Measurements from ENCODE around the gene DCBLD1.

- TF ChIP-seq UBTF (IDR thresholded peaks at IDR 0.05; ENCODE audit: borderline replicate concordance in 1 of 2, low read depth in 2 of 2, low read length in 2 of 2) (no peak), CHD2 (IDR thresholded peaks at IDR 0.05; ENCODE audit: low read depth, low read length) (no peak), RFX1 (IDR thresholded peaks at IDR 0.05) (no peak), CTCF (IDR thresholded peaks at IDR 0.05 in 2 of 3, conservative IDR thresholded peaks at IDR 0.05 in 1 of 3; ENCODE audit: insufficient read depth in 2 of 3, low read depth in 1 of 3, low read length in 3 of 3) (no peak), PRPF4 (IDR thresholded peaks at IDR 0.05; ENCODE audit: insufficient read depth, low read depth, low read length, poor library complexity, severe bottlenecking) (no peak), EZH2 (IDR thresholded peaks at IDR 0.05; ENCODE audit: borderline replicate concordance, low read depth, low read length) (no peak), NFE2 (IDR thresholded peaks at IDR 0.05; ENCODE audit: low read depth) (no peak), FOXA1 (IDR thresholded peaks at IDR 0.05; ENCODE audit: borderline replicate concordance) (no peak), EGR1 (conservative IDR thresholded peaks at IDR 0.05) (no peak), MXI1 (IDR thresholded peaks at IDR 0.05; ENCODE audit: low read depth, low read length) (no peak), TOE1 (IDR thresholded peaks at IDR 0.05; ENCODE audit: borderline replicate concordance) (no peak), TOE1 (CRISPR knock-in tag; IDR thresholded peaks at IDR 0.05; ENCODE audit: borderline replicate concordance, low read depth) (no peak), TEAD1 (CRISPR knock-in tag; IDR thresholded peaks at IDR 0.05) (no peak)
Observed at GRCh38 chr6:117545161-117545595, 62.7 kb downstream of the DCBLD1 start.
